A549 (cell line): ENCODE measurements around the gene PTPRN2.

Source experiments
- CBX8 ChIP-seq: fragments of 200-600 bp; sonication (generic); IDR thresholded peaks from 2 replicates; pipeline ENCODE4 v1.6.1; 2016
- EHMT2 ChIP-seq: fragments of 200-600 bp; sonication (generic); IDR thresholded peaks from 2 replicates; pipeline ENCODE4 v1.6.1; 2016; ENCODE audit warnings: antibody characterized with exemption, low read depth, mild to moderate bottlenecking, moderate library complexity
- RAD21 ChIP-seq, 2 experiments: fragments of >200 bp in 1 of 2; sonication (Bioruptor Twin) in 1 of 2; formaldehyde crosslinking in 1 of 2; IDR thresholded peaks in 1 of 2; conservative IDR thresholded peaks in 1 of 2; 2 replicates in 1 of 2; 3 replicates in 1 of 2; pipeline ENCODE4 v1.6.1; 2012 to 2018; ENCODE audit warnings: inconsistent platforms in 1 of 2
- RARB ChIP-seq: fragments of 250-450 bp; sonication (Bioruptor Pico); IDR thresholded peaks from 2 replicates; pipeline ENCODE4 v1.8.0; 2021; ENCODE audit warnings: mild to moderate bottlenecking, moderate library complexity
- RCOR1 ChIP-seq: fragments of 150-350 bp; IDR thresholded peaks from 2 replicates; pipeline ENCODE4 v1.6.1; 2014; ENCODE audit warnings: antibody characterized with exemption, low read length, low read depth
- TF ChIP-seq, protein P1 (sequence below): fragments of >200 bp; sonication (Bioruptor Twin); formaldehyde crosslinking; IDR thresholded peaks from 3 replicates; pipeline ENCODE4 v1.5.1; 2016
- TF ChIP-seq, protein P2 (sequence below): fragments of 200-600 bp; sonication (generic); IDR thresholded peaks from 2 replicates; pipeline ENCODE4 v1.6.1; 2016; ENCODE audit warnings: antibody characterized with exemption, mild to moderate bottlenecking, moderate library complexity

DNA sequence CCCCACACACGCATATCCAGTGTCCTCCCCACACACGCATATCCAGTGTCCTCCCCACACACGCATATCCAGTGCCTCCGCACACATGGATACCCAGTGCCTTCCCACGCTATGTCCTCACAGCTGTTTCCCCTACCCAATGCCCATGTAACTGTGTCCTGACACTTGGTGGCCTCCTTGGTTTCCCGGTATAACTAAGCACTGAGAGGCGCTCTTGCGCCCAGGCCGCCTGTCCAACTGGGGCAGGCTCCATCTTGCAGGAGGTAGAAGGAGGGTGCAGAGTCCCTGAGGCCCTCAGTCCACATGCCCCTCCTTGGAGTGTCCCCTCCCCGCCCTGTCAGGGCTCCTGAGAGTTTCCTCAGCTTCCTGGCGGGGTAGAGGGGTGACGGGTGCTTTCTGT lies 715.2 kb downstream of the PTPRN2 start:
- TF ChIP-seq, protein P1, sequence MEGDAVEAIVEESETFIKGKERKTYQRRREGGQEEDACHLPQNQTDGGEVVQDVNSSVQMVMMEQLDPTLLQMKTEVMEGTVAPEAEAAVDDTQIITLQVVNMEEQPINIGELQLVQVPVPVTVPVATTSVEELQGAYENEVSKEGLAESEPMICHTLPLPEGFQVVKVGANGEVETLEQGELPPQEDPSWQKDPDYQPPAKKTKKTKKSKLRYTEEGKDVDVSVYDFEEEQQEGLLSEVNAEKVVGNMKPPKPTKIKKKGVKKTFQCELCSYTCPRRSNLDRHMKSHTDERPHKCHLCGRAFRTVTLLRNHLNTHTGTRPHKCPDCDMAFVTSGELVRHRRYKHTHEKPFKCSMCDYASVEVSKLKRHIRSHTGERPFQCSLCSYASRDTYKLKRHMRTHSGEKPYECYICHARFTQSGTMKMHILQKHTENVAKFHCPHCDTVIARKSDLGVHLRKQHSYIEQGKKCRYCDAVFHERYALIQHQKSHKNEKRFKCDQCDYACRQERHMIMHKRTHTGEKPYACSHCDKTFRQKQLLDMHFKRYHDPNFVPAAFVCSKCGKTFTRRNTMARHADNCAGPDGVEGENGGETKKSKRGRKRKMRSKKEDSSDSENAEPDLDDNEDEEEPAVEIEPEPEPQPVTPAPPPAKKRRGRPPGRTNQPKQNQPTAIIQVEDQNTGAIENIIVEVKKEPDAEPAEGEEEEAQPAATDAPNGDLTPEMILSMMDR: no peak
- TF ChIP-seq EHMT2 (no peak), RAD21 (conservative IDR thresholded peaks at IDR 0.05 in 1 of 2, IDR thresholded peaks at IDR 0.05 in 1 of 2) (no peak), RARB (CRISPR knock-in tag) (no peak), CBX8 (no peak), RCOR1 (no peak)
- TF ChIP-seq, protein P2, sequence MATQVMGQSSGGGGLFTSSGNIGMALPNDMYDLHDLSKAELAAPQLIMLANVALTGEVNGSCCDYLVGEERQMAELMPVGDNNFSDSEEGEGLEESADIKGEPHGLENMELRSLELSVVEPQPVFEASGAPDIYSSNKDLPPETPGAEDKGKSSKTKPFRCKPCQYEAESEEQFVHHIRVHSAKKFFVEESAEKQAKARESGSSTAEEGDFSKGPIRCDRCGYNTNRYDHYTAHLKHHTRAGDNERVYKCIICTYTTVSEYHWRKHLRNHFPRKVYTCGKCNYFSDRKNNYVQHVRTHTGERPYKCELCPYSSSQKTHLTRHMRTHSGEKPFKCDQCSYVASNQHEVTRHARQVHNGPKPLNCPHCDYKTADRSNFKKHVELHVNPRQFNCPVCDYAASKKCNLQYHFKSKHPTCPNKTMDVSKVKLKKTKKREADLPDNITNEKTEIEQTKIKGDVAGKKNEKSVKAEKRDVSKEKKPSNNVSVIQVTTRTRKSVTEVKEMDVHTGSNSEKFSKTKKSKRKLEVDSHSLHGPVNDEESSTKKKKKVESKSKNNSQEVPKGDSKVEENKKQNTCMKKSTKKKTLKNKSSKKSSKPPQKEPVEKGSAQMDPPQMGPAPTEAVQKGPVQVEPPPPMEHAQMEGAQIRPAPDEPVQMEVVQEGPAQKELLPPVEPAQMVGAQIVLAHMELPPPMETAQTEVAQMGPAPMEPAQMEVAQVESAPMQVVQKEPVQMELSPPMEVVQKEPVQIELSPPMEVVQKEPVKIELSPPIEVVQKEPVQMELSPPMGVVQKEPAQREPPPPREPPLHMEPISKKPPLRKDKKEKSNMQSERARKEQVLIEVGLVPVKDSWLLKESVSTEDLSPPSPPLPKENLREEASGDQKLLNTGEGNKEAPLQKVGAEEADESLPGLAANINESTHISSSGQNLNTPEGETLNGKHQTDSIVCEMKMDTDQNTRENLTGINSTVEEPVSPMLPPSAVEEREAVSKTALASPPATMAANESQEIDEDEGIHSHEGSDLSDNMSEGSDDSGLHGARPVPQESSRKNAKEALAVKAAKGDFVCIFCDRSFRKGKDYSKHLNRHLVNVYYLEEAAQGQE: no peak
